RWPE2 (cell line): ENCODE results near the gene PLA2G4C.

ENCODE experiments used
- ATAC-seq: fragments of 200-7000 bp; cut with Tn5 transposase; 3 replicates; pipeline ENCODE4 v1.9.1; 2021; ENCODE audit warnings: low read depth
- DNase-seq: peaks from one replicate; pipeline ENCODE4 v3.0.0-alpha.2; 2020; ENCODE audit warnings: low spot score
- H3K27ac ChIP-seq: fragments of 450-650 bp; 2 replicates; pipeline ENCODE4 v1.5.1; 2017; ENCODE audit warnings: mild to moderate bottlenecking; ENCODE audit not compliant: poor library complexity, severe bottlenecking
- H3K27me3 ChIP-seq: fragments of 250-450 bp; sonication (Bioruptor Pico); 2 replicates; pipeline ENCODE4 v1.5.1; 2021; ENCODE audit warnings: mild to moderate bottlenecking, moderate library complexity; ENCODE audit not compliant: insufficient read depth, poor library complexity, severe bottlenecking
- H3K36me3 ChIP-seq: fragments of 250-450 bp; sonication (Bioruptor Pico); 2 replicates; pipeline ENCODE4 v1.5.1; 2020; ENCODE audit warnings: low read depth, mild to moderate bottlenecking, moderate library complexity
- H3K4me1 ChIP-seq: fragments of 250-450 bp; sonication (Bioruptor Pico); 2 replicates; pipeline ENCODE4 v1.5.1; 2021; ENCODE audit warnings: mild to moderate bottlenecking, moderate library complexity; ENCODE audit not compliant: insufficient read depth, poor library complexity, severe bottlenecking
- H3K4me3 ChIP-seq: fragments of 250-450 bp; sonication (Bioruptor Pico); 2 replicates; pipeline ENCODE4 v1.5.1; 2021; ENCODE audit warnings: mild to moderate bottlenecking, moderate library complexity; ENCODE audit not compliant: severe bottlenecking
- H3K9me3 ChIP-seq: fragments of 250-450 bp; sonication (Bioruptor Pico); 2 replicates; pipeline ENCODE4 v1.5.1; 2021; ENCODE audit warnings: mild to moderate bottlenecking, moderate library complexity; ENCODE audit not compliant: severe bottlenecking
- TF ChIP-seq, protein P1 (sequence below): fragments of 450-650 bp; IDR thresholded peaks from one replicate; pipeline ENCODE4 v1.5.1; 2017; ENCODE audit warnings: mild to moderate bottlenecking, moderate library complexity; ENCODE audit not compliant: poor library complexity, severe bottlenecking

PLA2G4C gene

GRCh38 chr19:48036765-48037164, 73.9 kb downstream of the PLA2G4C start:
- Histone ChIP-seq H3K36me3 (no peaks in the 10 kb centered on the region), H3K4me3 (no peak overlapping the region), H3K27ac (no peak overlapping the region), H3K4me1 (no peaks in the 10 kb centered on the region), H3K27me3 (no peaks in the 10 kb centered on the region), H3K9me3 (no peaks in the 10 kb centered on the region)
- ATAC-seq, result no peak
- no peak for DNase-seq
- TF ChIP-seq, protein P1, sequence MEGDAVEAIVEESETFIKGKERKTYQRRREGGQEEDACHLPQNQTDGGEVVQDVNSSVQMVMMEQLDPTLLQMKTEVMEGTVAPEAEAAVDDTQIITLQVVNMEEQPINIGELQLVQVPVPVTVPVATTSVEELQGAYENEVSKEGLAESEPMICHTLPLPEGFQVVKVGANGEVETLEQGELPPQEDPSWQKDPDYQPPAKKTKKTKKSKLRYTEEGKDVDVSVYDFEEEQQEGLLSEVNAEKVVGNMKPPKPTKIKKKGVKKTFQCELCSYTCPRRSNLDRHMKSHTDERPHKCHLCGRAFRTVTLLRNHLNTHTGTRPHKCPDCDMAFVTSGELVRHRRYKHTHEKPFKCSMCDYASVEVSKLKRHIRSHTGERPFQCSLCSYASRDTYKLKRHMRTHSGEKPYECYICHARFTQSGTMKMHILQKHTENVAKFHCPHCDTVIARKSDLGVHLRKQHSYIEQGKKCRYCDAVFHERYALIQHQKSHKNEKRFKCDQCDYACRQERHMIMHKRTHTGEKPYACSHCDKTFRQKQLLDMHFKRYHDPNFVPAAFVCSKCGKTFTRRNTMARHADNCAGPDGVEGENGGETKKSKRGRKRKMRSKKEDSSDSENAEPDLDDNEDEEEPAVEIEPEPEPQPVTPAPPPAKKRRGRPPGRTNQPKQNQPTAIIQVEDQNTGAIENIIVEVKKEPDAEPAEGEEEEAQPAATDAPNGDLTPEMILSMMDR, result no peak

DNA sequence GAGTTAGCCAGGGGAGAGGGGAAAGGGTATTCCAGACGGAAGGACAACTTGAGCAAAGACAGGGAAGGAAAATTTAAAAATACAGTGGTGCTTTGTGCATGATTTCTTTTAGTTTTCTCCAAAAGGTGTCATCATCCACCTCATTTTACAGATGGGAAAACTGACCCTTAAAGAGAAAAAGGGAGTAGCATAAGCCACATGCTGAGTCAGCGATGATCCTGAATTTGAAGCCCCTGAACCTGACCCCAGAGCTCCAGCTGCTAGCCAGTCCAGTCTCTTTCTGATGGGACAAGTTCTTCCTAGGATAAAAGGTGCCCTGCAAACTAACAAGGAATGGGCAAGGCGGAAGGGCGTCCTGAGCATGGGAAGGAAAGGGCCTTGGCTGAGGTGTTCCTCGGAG, 77.0 kb downstream of the PLA2G4C start:
- no peak for ATAC-seq
- no peak for DNase-seq
- no peak overlapping the region for H3K27ac ChIP-seq
- TF ChIP-seq, protein P1, result no peak
- no peaks in the 10 kb centered on the region for H3K9me3 ChIP-seq
- no peaks in the 10 kb centered on the region for H3K4me1 ChIP-seq
- H3K36me3 ChIP-seq, result no peaks in the 10 kb centered on the region
- H3K4me3 ChIP-seq, result no peak overlapping the region
- no peaks in the 10 kb centered on the region for H3K27me3 ChIP-seq

- H3K4me1 ChIP-seq, result no peaks in the 10 kb centered on the region
- H3K27ac ChIP-seq, result no peak overlapping the region
- H3K4me3 ChIP-seq, result no peak overlapping the region
- ATAC-seq (no peak), DNase-seq (no peak)
- no peaks in the 10 kb centered on the region for H3K27me3 ChIP-seq
- H3K9me3 ChIP-seq, result no peaks in the 10 kb centered on the region
- TF ChIP-seq, protein P1, result no peak
- H3K36me3 ChIP-seq, result no peaks in the 10 kb centered on the region
These were observed 80.5 kb downstream of the PLA2G4C start for GRCh38 chr19:48030073-48030472.

DNA sequence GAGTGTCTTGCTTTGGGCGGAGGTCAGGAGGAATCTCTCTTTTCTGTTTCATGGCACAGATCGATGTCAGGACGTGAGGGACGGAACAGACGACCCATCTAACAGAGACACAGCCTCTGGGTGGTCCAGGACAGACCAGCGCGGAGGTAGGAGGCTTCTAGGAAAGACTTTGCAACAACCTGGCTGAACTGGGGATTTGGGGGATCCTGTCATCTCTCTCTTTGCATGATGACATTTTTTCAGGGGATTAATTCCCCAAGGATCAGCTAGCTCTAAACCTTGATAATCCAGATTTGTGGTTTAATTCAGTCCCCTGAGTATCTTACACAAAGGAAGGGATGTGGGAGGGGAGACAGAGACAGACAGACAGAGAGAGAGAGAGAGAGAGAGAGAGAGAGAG, 81.2 kb downstream of the PLA2G4C start:
- Histone ChIP-seq H3K36me3 (no peaks in the 10 kb centered on the region), H3K4me1 (no peaks in the 10 kb centered on the region), H3K9me3 (no peaks in the 10 kb centered on the region), H3K4me3 (no peak overlapping the region), H3K27ac (no peak overlapping the region), H3K27me3 (no peaks in the 10 kb centered on the region)
- TF ChIP-seq, protein P1, result no peak
- no peak for DNase-seq
- no peak for ATAC-seq

GRCh38 chr19:48025480-48025879, 85.1 kb downstream of the PLA2G4C start:
- H3K4me1 ChIP-seq, result no peaks in the 10 kb centered on the region
- TF ChIP-seq, protein P1, result no peak
- no peaks in the 10 kb centered on the region for H3K36me3 ChIP-seq
- DNase-seq (no peak), ATAC-seq (no peak)
- H3K9me3 ChIP-seq, result no peaks in the 10 kb centered on the region
- H3K27me3 ChIP-seq, result peaks cover 4% of the 10 kb centered on the region
- H3K4me3 ChIP-seq, result no peak overlapping the region
- no peak overlapping the region for H3K27ac ChIP-seq
